GM10847 (cell line): ENCODE results near the gene PITRM1.

Experiments
- POLR2A ChIP-seq: IDR thresholded peaks from 2 replicates; pipeline ENCODE4 v1.6.1; 2011; ENCODE audit not compliant: insufficient read length; ENCODE audit errors: extremely low read depth

PITRM1 gene

GRCh38 chr10:3123571-3124411 lies 48.8 kb downstream of the PITRM1 start:
- no peak for TF ChIP-seq POLR2A

- no peak for TF ChIP-seq POLR2A
Measured at GRCh38 chr10:3122486-3123205, 49.9 kb downstream of the PITRM1 start.

GRCh38 chr10:3122034-3122433 lies 50.5 kb downstream of the PITRM1 start:
- no peak for TF ChIP-seq POLR2A

GRCh38 chr10:3119796-3120459 lies 52.7 kb downstream of the PITRM1 start:
- no peak for TF ChIP-seq POLR2A

- no peak for TF ChIP-seq POLR2A
Measured at GRCh38 chr10:3118641-3119091, 53.9 kb downstream of the PITRM1 start.

- no peak for TF ChIP-seq POLR2A
Measured at GRCh38 chr10:3117486-3117885, 55.1 kb downstream of the PITRM1 start.

- TF ChIP-seq POLR2A = no peak
Measured at GRCh38 chr10:3116508-3117100, 56.0 kb downstream of the PITRM1 start.

- TF ChIP-seq POLR2A = no peak
Measured at GRCh38 chr10:3115685-3116084, 56.9 kb downstream of the PITRM1 start.

- TF ChIP-seq POLR2A = no peak
Measured at GRCh38 chr10:3113343-3113720, 59.2 kb downstream of the PITRM1 start.

- TF ChIP-seq POLR2A = no peak
Measured at GRCh38 chr10:3111621-3112163, 60.9 kb downstream of the PITRM1 start.

GRCh38 chr10:3110782-3111620 lies 61.6 kb downstream of the PITRM1 start:
- TF ChIP-seq POLR2A = no peak

- TF ChIP-seq POLR2A = no peak
Measured at GRCh38 chr10:3109633-3110032, 62.9 kb downstream of the PITRM1 start.

GRCh38 chr10:3109196-3109595 lies 63.4 kb downstream of the PITRM1 start:
- no peak for TF ChIP-seq POLR2A

GRCh38 chr10:3108575-3109105 lies 63.9 kb downstream of the PITRM1 start:
- TF ChIP-seq POLR2A = no peak
